ENCODE measurements around the gene GNAT2. TPM values are rescaled to one million over a fixed set of nuclear protein-coding genes. Genes with fewer than 3 reads are reported as not detected.

The GNAT2 gene
- total RNA-seq, 1 donor from 2014 or later = not detected

GRCh38 chr1:109642626-109643025 is 23.2 kb upstream of the GNAT2 start:
- no peak for TF ChIP-seq CTCF (conservative IDR thresholded peaks at IDR 0.05; ENCODE audit: low read depth, low read length)
- H3K4me3 ChIP-seq (ENCODE audit: low read depth, low read length) = no peak overlapping the region
- DNase-seq (ENCODE audit: low read depth) = no peak

GRCh38 chr1:109641861-109642260 is 22.4 kb upstream of the GNAT2 start:
- no peak for TF ChIP-seq CTCF (conservative IDR thresholded peaks at IDR 0.05; ENCODE audit: low read depth, low read length)
- no peak for DNase-seq (ENCODE audit: low read depth)

GRCh38 chr1:109641078-109641740 is 21.8 kb upstream of the GNAT2 start:
- H3K4me3 ChIP-seq (ENCODE audit: low read depth, low read length) = no peak overlapping the region
- no peak for TF ChIP-seq CTCF (conservative IDR thresholded peaks at IDR 0.05; ENCODE audit: low read depth, low read length)
- DNase-seq (ENCODE audit: low read depth) = no peak

More at GRCh38 chr1:109641861-109642260, 22.4 kb upstream of the GNAT2 start:
- no peak overlapping the region for H3K4me3 ChIP-seq (ENCODE audit: low read depth, low read length)

GRCh38 chr1:109640285-109640865 is 21.0 kb upstream of the GNAT2 start:
- TF ChIP-seq CTCF (conservative IDR thresholded peaks at IDR 0.05; ENCODE audit: low read depth, low read length) = peak; percentile 84
- H3K4me3 ChIP-seq (ENCODE audit: low read depth, low read length) = no peak overlapping the region
- DNase-seq (ENCODE audit: low read depth) = no peak

GRCh38 chr1:109639841-109640184 is 20.4 kb upstream of the GNAT2 start:
- DNase-seq (ENCODE audit: low read depth) = no peak
- TF ChIP-seq CTCF (conservative IDR thresholded peaks at IDR 0.05; ENCODE audit: low read depth, low read length) = no peak
- H3K4me3 ChIP-seq (ENCODE audit: low read depth, low read length) = no peak overlapping the region

- no peak for DNase-seq (ENCODE audit: low read depth)
- no peak overlapping the region for H3K4me3 ChIP-seq (ENCODE audit: low read depth, low read length)
- no peak for TF ChIP-seq CTCF (conservative IDR thresholded peaks at IDR 0.05; ENCODE audit: low read depth, low read length)
Measured at GRCh38 chr1:109639063-109639840, 19.8 kb upstream of the GNAT2 start.

Measured in epithelial cell of proximal tubule (primary cell).